ENCODE data around the gene ABAT. TPM values are rescaled to one million over a fixed set of nuclear protein-coding genes. Genes with fewer than 3 reads are reported as not detected.
A peak's percentile ranks its signal among the peaks of the same experiment; 100 is the strongest.

The ABAT gene
- total RNA-seq, 3 donors from 2014 or later, result 12.1 to 25.5 (median 16.5) TPM

DNA sequence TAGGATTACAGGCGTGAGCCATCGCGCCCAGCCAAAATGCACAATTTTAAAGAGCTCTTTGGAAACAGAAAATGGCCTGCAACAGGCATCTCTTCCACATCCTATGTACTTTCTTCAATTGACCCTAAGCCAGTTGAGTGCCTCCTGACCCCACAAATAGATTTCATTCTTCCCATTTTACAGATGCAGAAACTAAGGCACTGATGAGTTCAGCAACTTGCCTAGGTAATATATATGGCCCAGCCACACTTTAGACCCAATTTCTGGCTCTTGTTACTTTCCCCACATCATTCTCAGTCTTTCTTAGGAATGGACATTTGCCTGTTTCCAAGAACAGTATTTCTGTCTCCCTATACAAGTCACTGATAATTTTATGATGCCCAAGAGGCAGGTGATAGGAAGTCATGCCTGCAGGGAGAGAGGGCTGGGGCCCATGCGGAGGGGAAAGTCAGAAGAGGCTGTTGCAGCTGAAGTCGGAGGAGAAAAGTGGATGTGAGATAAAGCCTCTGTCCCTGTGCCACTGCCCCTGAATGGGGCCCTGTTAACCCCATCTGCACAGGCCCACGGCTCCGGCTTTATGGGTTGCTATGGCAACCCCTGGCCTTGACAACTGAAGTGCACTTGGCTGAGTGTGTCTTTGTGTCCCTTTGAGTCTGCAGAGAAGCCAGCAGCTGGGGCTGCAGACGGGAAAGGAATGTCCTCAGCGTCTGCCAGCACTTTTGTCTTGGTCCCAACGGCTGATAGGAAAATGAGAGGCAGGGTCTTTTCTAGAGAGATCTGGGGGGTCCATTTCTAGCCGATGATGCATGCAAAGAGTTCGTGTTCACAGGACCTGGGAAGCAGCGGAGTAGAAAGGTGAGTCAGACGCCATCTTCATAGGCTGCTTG lies 45.9 kb downstream of the ABAT start:
- H3K9me3 ChIP-seq, result peaks cover 4% of the 10 kb centered on the region
- H3K4me1 ChIP-seq (ENCODE audit: low read depth), result peaks cover 11% of the 10 kb centered on the region
- TF ChIP-seq CTCF (IDR thresholded peaks at IDR 0.05), result no peak
- no peak overlapping the region for H3K4me3 ChIP-seq
- H3K36me3 ChIP-seq (ENCODE audit: low read depth), result no peaks in the 10 kb centered on the region
- intact Hi-C loops (cut with DNase I, micrococcal nuclease), result no loop called here
- DNase-seq (no peak), ATAC-seq (peak; percentile 56)

DNA sequence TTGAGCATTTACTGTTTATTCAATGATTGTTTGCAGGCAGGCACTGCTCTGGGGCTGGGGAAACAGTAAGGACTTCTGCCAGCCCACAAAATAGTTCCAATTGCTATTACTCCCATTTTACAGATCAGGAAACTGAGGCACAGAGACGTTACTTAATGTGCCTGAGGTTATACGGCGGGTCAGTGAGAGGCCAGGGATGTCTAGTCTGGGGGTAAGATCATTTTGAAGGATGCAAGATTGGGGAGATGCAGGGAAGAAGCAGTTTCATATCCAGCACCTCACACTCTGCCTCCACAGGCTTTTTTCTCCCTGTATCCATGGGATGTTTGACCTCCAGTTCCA lies 46.5 kb downstream of the ABAT start:
- TF ChIP-seq CTCF (IDR thresholded peaks at IDR 0.05), result no peak
- no peaks in the 10 kb centered on the region for H3K36me3 ChIP-seq (ENCODE audit: low read depth)
- intact Hi-C loops (cut with DNase I, micrococcal nuclease), result no loop called here
- peaks cover 11% of the 10 kb centered on the region for H3K4me1 ChIP-seq (ENCODE audit: low read depth)
- peaks cover 4% of the 10 kb centered on the region for H3K9me3 ChIP-seq
- H3K4me3 ChIP-seq, result no peak overlapping the region
- ATAC-seq (no peak), DNase-seq (no peak)

DNA sequence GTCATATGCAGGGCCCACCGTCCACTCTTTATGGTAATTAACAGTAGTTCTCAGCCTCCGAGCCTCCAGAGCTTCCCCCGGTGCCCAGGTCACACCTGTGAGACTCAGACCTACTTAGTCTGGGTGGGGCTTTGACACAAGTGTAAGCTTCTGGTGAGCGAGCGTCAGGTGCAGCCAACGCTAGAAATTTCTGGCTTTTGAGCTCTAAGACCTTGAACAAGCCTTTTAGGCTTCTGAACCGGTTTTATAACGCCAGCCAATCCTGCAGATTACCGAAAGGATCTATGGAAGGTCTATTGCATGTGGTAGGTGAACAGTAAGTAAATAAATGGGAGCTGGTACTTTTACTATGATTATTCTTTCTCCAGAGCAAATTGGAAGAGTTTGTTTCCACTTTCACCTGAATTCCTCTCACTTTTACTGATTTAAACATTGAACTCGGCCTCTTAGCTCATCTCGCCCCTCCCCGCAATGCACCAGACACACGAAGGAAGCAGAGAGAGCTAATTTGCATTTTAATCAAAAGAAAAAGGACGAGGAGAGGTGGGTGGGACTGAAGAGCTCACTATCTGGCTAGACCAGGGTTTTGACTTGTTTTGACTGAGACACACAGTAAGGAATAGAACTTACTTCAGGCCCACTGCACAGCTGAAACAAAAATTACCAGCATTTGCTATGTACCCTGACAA lies 47.1 kb downstream of the ABAT start:
- ATAC-seq (peak; percentile 72), DNase-seq (peak in 1 of 3 donors; percentile 14)
- Histone ChIP-seq H3K4me3 (no peak overlapping the region), H3K4me1 (ENCODE audit: low read depth) (peaks cover 11% of the 10 kb centered on the region), H3K36me3 (ENCODE audit: low read depth) (no peaks in the 10 kb centered on the region), H3K9me3 (peaks cover 4% of the 10 kb centered on the region)
- TF ChIP-seq CTCF (IDR thresholded peaks at IDR 0.05), result no peak
- intact Hi-C loops (cut with DNase I, micrococcal nuclease), result no loop called here

DNA sequence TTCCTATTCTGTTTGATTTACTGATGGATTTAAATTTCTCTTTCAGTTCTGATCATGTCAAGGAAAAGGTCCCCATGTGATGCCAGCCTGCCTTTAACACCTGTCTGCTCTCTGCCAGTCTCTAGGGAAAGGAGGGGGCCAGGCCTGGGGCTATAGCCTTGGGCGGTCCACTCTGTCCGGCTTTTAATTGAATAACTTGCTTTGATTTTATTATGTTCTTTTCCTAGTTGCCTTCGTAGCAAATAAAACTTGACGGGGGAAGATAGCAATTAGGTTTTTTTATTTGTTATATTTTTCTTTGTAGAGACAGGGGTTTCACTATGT lies 47.6 kb downstream of the ABAT start:
- TF ChIP-seq CTCF (IDR thresholded peaks at IDR 0.05), result no peak
- DNase-seq (no peak), ATAC-seq (no peak)
- Histone ChIP-seq H3K36me3 (ENCODE audit: low read depth) (no peaks in the 10 kb centered on the region), H3K9me3 (peaks cover 4% of the 10 kb centered on the region), H3K4me1 (ENCODE audit: low read depth) (peaks cover 11% of the 10 kb centered on the region), H3K4me3 (no peak overlapping the region)
- intact Hi-C loops (cut with DNase I, micrococcal nuclease), result no loop called here

DNA sequence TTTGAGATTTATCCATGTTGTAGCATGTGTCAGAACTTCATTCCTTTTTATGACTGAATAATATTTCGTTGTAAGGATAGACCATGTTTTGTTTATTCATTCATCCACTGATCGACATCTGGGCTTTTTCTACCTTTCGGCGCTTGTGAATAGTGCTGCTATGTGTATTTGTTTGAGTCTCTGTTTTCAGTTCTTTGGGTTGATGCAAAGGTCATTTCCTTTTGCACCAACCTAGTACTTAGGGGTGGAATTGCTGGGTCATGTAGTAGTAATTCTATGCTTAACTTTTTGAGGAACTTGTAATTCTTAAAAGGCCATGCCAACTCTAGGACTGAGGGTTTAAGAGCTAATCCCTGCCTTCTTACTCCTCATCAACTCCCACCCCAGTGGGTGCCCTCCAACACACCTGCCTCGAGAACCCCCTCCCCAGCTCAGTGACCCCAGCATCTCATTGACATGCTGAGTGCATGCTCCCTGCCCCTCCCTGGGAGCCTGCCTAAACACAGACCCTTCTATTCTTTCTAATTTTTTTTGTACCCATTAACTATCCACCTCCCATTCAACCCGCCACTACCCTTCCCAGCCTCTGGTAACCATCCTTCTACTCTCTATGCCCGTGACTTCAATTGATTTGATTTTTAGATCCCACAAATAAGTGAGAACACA lies 51.2 kb downstream of the ABAT start:
- no peak for ATAC-seq
- Histone ChIP-seq H3K4me3 (no peak overlapping the region), H3K36me3 (ENCODE audit: low read depth) (no peaks in the 10 kb centered on the region), H3K4me1 (ENCODE audit: low read depth) (peaks cover 11% of the 10 kb centered on the region), H3K9me3 (no peaks in the 10 kb centered on the region)
- no peak for TF ChIP-seq CTCF (IDR thresholded peaks at IDR 0.05)
- intact Hi-C loops (cut with DNase I, micrococcal nuclease), result no loop called here
- no peak for DNase-seq
